ENCODE measurements around the gene LHPP.

Gene LHPP

DNA sequence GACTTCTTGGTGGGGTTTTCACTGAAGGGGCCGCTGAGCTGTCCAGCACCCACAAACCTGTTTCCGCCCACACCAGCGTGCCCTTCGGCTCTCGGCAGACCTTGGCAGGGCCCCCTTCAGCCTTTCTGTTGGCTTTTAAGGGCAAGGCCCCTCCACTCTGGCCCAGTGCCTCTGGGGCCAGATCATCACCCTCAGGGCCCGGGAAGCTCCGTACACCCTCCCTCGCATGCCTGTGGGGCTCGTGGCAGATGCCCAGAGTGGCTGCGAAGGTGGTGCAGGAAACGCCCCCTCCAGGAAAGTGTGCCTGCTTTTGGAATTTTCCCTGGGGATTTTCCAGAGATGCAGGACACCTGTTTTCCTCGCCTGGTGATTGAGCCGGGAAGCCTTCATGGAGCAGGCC lies 7.0 kb downstream of the LHPP start:
- CTCF ChIA-PET = no interaction called here
- TF ChIP-seq ZNF223 (tag by site-specific recombination; IDR thresholded peaks at IDR 0.05) (peak; percentile 73; the same call in 1 of the 2 replicates), ZNF558 (tag by site-specific recombination; IDR thresholded peaks at IDR 0.05) (no peak)
- Histone ChIP-seq H3K36me3 (ENCODE audit: control insufficient read depth in 2 of 2, insufficient read depth in 1 of 2, low read length in 2 of 2) (no peaks in the 10 kb centered on the region; a peak in 1 of 3 replicates), H3K4me1 (ENCODE audit: control insufficient read depth, insufficient read depth, low read length) (peaks cover 2% of the 10 kb centered on the region; the same call in 1 of the 2 replicates), H3K9me3 (ENCODE audit: control insufficient read depth, insufficient read depth, low read depth, low read length) (no peaks in the 10 kb centered on the region), H3K4me3 (ENCODE audit: low read depth, low read length) (no peak overlapping the region), H3K27ac (ENCODE audit: extremely low read depth, low read depth, low read length) (no peak overlapping the region)
- POLR2A ChIA-PET = no interaction called here

DNA sequence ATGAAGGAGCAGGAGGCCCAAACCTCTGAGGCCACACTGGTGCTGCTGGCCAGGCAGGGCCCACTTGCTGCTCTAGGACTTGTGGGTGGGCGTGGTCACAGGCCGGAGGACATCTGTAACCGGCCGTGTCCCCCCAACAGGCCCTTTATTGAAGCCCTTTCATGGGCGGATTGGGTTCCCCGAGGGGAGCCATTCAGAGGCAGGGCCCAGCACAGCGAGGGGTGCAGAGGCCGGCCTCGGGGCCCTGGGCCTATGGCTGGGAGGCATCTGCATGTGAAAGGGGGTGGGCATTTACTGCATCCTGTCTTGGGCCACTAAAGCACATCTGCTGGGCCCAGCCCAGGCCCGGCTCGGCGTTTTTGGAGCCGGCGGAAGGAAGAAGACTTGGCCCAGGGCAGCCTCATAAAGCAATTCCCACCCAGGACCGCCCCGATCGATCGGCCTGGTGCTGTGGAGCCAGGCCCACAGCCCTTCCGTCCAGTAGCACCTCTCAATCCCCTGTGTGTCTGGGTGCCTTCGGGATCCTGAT lies 8.4 kb downstream of the LHPP start:
- POLR2A ChIA-PET = no interaction called here
- TF ChIP-seq ZNF10 (tag by site-specific recombination; IDR thresholded peaks at IDR 0.05) (no peak), ZNF792 (tag by site-specific recombination; IDR thresholded peaks at IDR 0.05) (no peak), KLF9 (tag by site-specific recombination; IDR thresholded peaks at IDR 0.05; ENCODE audit: low read depth) (0 out of 2 replicates have a peak, but pooled peaks have one; percentile 24), GLI4 (tag by site-specific recombination; IDR thresholded peaks at IDR 0.05) (no peak), ZNF658 (tag by site-specific recombination; IDR thresholded peaks at IDR 0.05) (no peak)
- Histone ChIP-seq H3K4me1 (ENCODE audit: control insufficient read depth, insufficient read depth, low read length) (peaks cover 2% of the 10 kb centered on the region; the same call in 1 of the 2 replicates), H3K36me3 (ENCODE audit: control insufficient read depth in 2 of 2, insufficient read depth in 1 of 2, low read length in 2 of 2) (no peaks in the 10 kb centered on the region; a peak in 1 of 3 replicates), H3K4me3 (ENCODE audit: low read depth, low read length) (no peak overlapping the region), H3K9me3 (ENCODE audit: control insufficient read depth, insufficient read depth, low read depth, low read length) (no peaks in the 10 kb centered on the region), H3K27ac (ENCODE audit: extremely low read depth, low read depth, low read length) (no peak overlapping the region)
- CTCF ChIA-PET = no interaction called here

DNA sequence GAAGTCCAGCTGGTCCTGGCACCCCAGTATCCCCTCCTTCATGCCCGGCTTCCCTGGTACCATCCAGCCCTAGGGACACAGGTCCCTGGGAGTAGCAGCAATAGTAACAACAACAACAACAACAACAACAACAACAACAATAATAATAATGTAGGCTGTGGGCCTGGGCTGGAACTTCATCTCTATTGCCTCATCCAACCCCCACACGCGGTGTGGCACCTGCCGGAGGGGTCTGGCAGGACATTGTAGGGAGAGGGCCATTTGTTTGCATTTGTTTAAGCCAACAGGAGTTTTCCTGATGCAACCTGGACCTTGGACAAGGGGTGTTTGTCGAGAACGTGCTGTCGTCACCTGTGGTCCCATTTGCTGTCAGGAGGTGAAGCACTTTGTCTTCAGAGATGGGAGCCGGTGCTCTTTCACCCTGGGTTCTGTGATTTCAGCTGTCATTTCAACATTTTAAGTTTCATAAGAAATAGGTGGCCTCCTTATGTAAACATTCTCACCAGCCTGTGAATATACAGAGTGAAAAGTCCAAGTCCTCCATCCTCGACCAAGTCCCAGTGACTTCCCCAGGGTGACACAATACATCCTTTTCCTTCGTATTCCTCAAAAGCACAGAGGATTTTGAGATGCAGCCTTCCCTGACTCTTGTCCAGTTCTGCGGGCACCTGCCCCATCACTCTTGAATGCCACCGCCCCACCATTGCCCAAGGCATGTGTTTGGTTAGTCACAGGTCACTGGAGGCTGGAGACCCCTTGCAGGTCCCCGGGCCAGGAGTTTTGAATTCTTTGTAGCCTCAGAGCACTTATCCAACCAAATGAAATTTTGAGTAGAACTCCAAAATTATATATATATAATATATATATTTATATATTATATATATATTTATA lies 9.2 kb downstream of the LHPP start:
- no peak overlapping the region for H3K27ac ChIP-seq (ENCODE audit: extremely low read depth, low read depth, low read length)
- POLR2A ChIA-PET = interaction anchor here (1.5 kb wide), 1 partner anchor 52 kb away, joined by 5 read pairs; the partner anchor contains the start of gene OAT
- H3K36me3 ChIP-seq (ENCODE audit: control insufficient read depth in 2 of 2, insufficient read depth in 1 of 2, low read length in 2 of 2) = no peaks in the 10 kb centered on the region; a peak in 1 of 3 replicates
- no peak overlapping the region for H3K4me3 ChIP-seq (ENCODE audit: low read depth, low read length)
- CTCF ChIA-PET = no interaction called here
- peaks cover 2% of the 10 kb centered on the region; the same call in 1 of the 2 replicates for H3K4me1 ChIP-seq (ENCODE audit: control insufficient read depth, insufficient read depth, low read length)
- H3K9me3 ChIP-seq (ENCODE audit: control insufficient read depth, insufficient read depth, low read depth, low read length) = no peaks in the 10 kb centered on the region
- no peak for TF ChIP-seq ZNF664 (tag by site-specific recombination; IDR thresholded peaks at IDR 0.05)
- no peak for TF ChIP-seq ZSCAN23 (tag by site-specific recombination; IDR thresholded peaks at IDR 0.05)
- TF ChIP-seq, protein P1, sequence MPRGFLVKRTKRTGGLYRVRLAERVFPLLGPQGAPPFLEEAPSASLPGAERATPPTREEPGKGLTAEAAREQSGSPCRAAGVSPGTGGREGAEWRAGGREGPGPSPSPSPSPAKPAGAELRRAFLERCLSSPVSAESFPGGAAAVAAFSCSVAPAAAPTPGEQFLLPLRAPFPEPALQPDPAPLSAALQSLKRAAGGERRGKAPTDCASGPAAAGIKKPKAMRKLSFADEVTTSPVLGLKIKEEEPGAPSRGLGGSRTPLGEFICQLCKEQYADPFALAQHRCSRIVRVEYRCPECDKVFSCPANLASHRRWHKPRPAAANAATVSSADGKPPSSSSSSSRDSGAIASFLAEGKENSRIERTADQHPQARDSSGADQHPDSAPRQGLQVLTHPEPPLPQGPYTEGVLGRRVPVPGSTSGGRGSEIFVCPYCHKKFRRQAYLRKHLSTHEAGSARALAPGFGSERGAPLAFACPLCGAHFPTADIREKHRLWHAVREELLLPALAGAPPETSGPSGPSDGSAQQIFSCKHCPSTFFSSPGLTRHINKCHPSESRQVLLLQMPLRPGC (tag by site-specific recombination; IDR thresholded peaks at IDR 0.05) = no peak
- TF ChIP-seq, protein P2, sequence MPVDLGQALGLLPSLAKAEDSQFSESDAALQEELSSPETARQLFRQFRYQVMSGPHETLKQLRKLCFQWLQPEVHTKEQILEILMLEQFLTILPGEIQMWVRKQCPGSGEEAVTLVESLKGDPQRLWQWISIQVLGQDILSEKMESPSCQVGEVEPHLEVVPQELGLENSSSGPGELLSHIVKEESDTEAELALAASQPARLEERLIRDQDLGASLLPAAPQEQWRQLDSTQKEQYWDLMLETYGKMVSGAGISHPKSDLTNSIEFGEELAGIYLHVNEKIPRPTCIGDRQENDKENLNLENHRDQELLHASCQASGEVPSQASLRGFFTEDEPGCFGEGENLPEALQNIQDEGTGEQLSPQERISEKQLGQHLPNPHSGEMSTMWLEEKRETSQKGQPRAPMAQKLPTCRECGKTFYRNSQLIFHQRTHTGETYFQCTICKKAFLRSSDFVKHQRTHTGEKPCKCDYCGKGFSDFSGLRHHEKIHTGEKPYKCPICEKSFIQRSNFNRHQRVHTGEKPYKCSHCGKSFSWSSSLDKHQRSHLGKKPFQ (tag by site-specific recombination; IDR thresholded peaks at IDR 0.05) = no peak
- no peak for TF ChIP-seq YY1 (tag by site-specific recombination; IDR thresholded peaks at IDR 0.05)
- TF ChIP-seq YY2 (tag by site-specific recombination; IDR thresholded peaks at IDR 0.05) = no peak
- TF ChIP-seq, protein P3, sequence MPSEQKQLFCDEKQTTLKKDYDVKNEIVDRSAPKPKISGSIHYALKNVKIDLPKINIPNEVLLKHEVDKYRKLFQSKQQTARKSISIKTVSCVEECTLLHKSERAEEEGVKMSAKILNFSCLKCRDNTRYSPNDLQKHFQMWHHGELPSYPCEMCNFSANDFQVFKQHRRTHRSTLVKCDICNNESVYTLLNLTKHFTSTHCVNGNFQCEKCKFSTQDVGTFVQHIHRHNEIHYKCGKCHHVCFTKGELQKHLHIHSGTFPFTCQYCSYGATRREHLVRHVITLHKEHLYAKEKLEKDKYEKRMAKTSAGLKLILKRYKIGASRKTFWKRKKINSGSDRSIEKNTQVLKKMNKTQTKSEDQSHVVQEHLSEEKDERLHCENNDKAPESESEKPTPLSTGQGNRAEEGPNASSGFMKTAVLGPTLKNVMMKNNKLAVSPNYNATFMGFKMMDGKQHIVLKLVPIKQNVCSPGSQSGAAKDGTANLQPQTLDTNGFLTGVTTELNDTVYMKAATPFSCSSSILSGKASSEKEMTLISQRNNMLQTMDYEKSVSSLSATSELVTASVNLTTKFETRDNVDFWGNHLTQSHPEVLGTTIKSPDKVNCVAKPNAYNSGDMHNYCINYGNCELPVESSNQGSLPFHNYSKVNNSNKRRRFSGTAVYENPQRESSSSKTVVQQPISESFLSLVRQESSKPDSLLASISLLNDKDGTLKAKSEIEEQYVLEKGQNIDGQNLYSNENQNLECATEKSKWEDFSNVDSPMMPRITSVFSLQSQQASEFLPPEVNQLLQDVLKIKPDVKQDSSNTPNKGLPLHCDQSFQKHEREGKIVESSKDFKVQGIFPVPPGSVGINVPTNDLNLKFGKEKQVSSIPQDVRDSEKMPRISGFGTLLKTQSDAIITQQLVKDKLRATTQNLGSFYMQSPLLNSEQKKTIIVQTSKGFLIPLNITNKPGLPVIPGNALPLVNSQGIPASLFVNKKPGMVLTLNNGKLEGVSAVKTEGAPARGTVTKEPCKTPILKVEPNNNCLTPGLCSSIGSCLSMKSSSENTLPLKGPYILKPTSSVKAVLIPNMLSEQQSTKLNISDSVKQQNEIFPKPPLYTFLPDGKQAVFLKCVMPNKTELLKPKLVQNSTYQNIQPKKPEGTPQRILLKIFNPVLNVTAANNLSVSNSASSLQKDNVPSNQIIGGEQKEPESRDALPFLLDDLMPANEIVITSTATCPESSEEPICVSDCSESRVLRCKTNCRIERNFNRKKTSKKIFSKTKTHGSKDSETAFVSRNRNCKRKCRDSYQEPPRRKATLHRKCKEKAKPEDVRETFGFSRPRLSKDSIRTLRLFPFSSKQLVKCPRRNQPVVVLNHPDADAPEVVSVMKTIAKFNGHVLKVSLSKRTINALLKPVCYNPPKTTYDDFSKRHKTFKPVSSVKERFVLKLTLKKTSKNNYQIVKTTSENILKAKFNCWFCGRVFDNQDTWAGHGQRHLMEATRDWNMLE (tag by site-specific recombination; conservative IDR thresholded peaks at IDR 0.05; ENCODE audit: low read depth) = no peak
- TF ChIP-seq KLF8 (tag by site-specific recombination; IDR thresholded peaks at IDR 0.05) = no peak
- TF ChIP-seq ZNF561 (tag by site-specific recombination; IDR thresholded peaks at IDR 0.05; ENCODE audit: borderline replicate concordance) = no peak
- no peak for TF ChIP-seq GLIS1 (tag by site-specific recombination; IDR thresholded peaks at IDR 0.05)
- TF ChIP-seq SCRT1 (tag by site-specific recombination; IDR thresholded peaks at IDR 0.05; ENCODE audit: borderline replicate concordance) = no peak
- TF ChIP-seq ZNF19 (tag by site-specific recombination; IDR thresholded peaks at IDR 0.05; ENCODE audit: low read depth) = no peak
- TF ChIP-seq, protein P4, sequence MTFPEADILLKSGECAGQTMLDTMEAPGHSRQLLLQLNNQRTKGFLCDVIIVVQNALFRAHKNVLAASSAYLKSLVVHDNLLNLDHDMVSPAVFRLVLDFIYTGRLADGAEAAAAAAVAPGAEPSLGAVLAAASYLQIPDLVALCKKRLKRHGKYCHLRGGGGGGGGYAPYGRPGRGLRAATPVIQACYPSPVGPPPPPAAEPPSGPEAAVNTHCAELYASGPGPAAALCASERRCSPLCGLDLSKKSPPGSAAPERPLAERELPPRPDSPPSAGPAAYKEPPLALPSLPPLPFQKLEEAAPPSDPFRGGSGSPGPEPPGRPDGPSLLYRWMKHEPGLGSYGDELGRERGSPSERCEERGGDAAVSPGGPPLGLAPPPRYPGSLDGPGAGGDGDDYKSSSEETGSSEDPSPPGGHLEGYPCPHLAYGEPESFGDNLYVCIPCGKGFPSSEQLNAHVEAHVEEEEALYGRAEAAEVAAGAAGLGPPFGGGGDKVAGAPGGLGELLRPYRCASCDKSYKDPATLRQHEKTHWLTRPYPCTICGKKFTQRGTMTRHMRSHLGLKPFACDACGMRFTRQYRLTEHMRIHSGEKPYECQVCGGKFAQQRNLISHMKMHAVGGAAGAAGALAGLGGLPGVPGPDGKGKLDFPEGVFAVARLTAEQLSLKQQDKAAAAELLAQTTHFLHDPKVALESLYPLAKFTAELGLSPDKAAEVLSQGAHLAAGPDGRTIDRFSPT (tag by site-specific recombination; IDR thresholded peaks at IDR 0.05) = no peak
